SU-DHL-6 (cell line): ENCODE data around the gene ANKRD55.

Source experiments
- EZH2phosphoT487 ChIP-seq: fragments of 200-600 bp; sonication (generic), shearing (Covaris generic); conservative IDR thresholded peaks from 2 replicates; pipeline ENCODE4 v1.6.1; 2018; ENCODE audit warnings: mild to moderate bottlenecking, antibody characterized with exemption, low read length, moderate library complexity, mixed read lengths
- TF ChIP-seq, protein P1 (sequence below): fragments of 200-600 bp; sonication (generic); IDR thresholded peaks from one replicate; pipeline ENCODE4 v1.5.1; 2017; ENCODE audit warnings: antibody characterized with exemption, mild to moderate bottlenecking, low read length, moderate library complexity; ENCODE audit not compliant: insufficient read depth, poor library complexity, severe bottlenecking

GRCh38 chr5:56050551-56051255, 182.4 kb downstream of the ANKRD55 start:
- TF ChIP-seq, protein P1, sequence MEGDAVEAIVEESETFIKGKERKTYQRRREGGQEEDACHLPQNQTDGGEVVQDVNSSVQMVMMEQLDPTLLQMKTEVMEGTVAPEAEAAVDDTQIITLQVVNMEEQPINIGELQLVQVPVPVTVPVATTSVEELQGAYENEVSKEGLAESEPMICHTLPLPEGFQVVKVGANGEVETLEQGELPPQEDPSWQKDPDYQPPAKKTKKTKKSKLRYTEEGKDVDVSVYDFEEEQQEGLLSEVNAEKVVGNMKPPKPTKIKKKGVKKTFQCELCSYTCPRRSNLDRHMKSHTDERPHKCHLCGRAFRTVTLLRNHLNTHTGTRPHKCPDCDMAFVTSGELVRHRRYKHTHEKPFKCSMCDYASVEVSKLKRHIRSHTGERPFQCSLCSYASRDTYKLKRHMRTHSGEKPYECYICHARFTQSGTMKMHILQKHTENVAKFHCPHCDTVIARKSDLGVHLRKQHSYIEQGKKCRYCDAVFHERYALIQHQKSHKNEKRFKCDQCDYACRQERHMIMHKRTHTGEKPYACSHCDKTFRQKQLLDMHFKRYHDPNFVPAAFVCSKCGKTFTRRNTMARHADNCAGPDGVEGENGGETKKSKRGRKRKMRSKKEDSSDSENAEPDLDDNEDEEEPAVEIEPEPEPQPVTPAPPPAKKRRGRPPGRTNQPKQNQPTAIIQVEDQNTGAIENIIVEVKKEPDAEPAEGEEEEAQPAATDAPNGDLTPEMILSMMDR, result no peak
- TF ChIP-seq EZH2phosphoT487, result no peak
